NCI-H526 treated with DMSO at 0.1 percent for 48 hours (cell line): ENCODE measurements around the gene SYNDIG1L.

Experiments used
- DNase-seq: peaks from one replicate; lab custom pipeline; 2025; lab: John Stamatoyannopoulos, UW

Gene SYNDIG1L

GRCh38 chr14:74429221-74429691 is 3.2 kb upstream of the SYNDIG1L start:
- DNase-seq, result no peak

- DNase-seq, result no peak
These were observed 1.6 kb upstream of the SYNDIG1L start for GRCh38 chr14:74427651-74428050.

GRCh38 chr14:74425525-74426201 is 347 bp downstream of the SYNDIG1L start:
- no peak for DNase-seq

- no peak for DNase-seq
These were observed 1.4 kb downstream of the SYNDIG1L start for GRCh38 chr14:74424606-74425005.

GRCh38 chr14:74423246-74423645 is 2.8 kb downstream of the SYNDIG1L start:
- DNase-seq, result no peak

GRCh38 chr14:74421981-74422380 is 4.0 kb downstream of the SYNDIG1L start:
- DNase-seq, result no peak

- no peak for DNase-seq
These were observed 6.9 kb downstream of the SYNDIG1L start for GRCh38 chr14:74419086-74419485.

- DNase-seq, result no peak
These were observed 8.0 kb downstream of the SYNDIG1L start for GRCh38 chr14:74418031-74418430.

- DNase-seq, result no peak
These were observed 8.4 kb downstream of the SYNDIG1L start for GRCh38 chr14:74417611-74418010.

GRCh38 chr14:74417201-74417600 is 8.8 kb downstream of the SYNDIG1L start:
- DNase-seq, result no peak

GRCh38 chr14:74415115-74415437 is 10.9 kb downstream of the SYNDIG1L start:
- no peak for DNase-seq

- no peak for DNase-seq
These were observed 11.5 kb downstream of the SYNDIG1L start for GRCh38 chr14:74414403-74415114.

GRCh38 chr14:74413627-74414026 is 12.4 kb downstream of the SYNDIG1L start:
- DNase-seq, result no peak

- no peak for DNase-seq
These were observed 13.3 kb downstream of the SYNDIG1L start for GRCh38 chr14:74412753-74413152.

- no peak for DNase-seq
These were observed 14.3 kb downstream of the SYNDIG1L start for GRCh38 chr14:74411671-74412070.

GRCh38 chr14:74409441-74409840 is 16.6 kb downstream of the SYNDIG1L start:
- no peak for DNase-seq

GRCh38 chr14:74408870-74409269 is 17.1 kb downstream of the SYNDIG1L start:
- DNase-seq, result no peak

- no peak for DNase-seq
These were observed 18.2 kb downstream of the SYNDIG1L start for GRCh38 chr14:74407801-74408154.

- no peak for DNase-seq
These were observed 18.8 kb downstream of the SYNDIG1L start for GRCh38 chr14:74407021-74407800.

- no peak for DNase-seq
These were observed 20.3 kb downstream of the SYNDIG1L start for GRCh38 chr14:74405663-74406062.

- DNase-seq, result no peak
These were observed 21.6 kb downstream of the SYNDIG1L start for GRCh38 chr14:74404435-74404834.

- DNase-seq, result no peak
These were observed 22.2 kb downstream of the SYNDIG1L start for GRCh38 chr14:74403619-74404417.
